Fibroblast of villous mesenchyme (primary cell): Measurements from ENCODE around the gene SMYD3. TPM values are rescaled to one million over a fixed set of nuclear protein-coding genes. Genes with fewer than 3 reads are reported as not detected.

Experiments used
- DNase-seq: peaks from one replicate; pipeline ENCODE4 v3.0.0-alpha.2; 2010; ENCODE audit warnings: low read depth
- H3K4me3 ChIP-seq: 2 replicates; pipeline ENCODE4 v1.5.1; 2011; ENCODE audit warnings: low read depth, mild to moderate bottlenecking, low read length
- CTCF ChIP-seq: IDR thresholded peaks from 2 replicates; pipeline ENCODE4 v1.5.1; 2012; ENCODE audit warnings: low read depth, mild to moderate bottlenecking, low read length; ENCODE audit not compliant: insufficient read depth
- total RNA-seq: library from RNA; depleted of rRNA; stranded (reverse); fragments of >200 nt; gene quantifications from 2 replicates; pipeline ENCODE4 v1.2.3, GENCODE V29; 2012

The SMYD3 gene
- total RNA-seq, 1 donor = 35.4 TPM

- no peak for DNase-seq
- no peak overlapping the region for H3K4me3 ChIP-seq
- TF ChIP-seq CTCF = no peak
These were observed 608.5 kb downstream of the SMYD3 start for GRCh38 chr1:245898581-245898980.

GRCh38 chr1:245896258-245896657 lies 610.8 kb downstream of the SMYD3 start:
- no peak for TF ChIP-seq CTCF
- H3K4me3 ChIP-seq = no peak overlapping the region
- DNase-seq = no peak

- TF ChIP-seq CTCF = no peak
- no peak overlapping the region for H3K4me3 ChIP-seq
- no peak for DNase-seq
These were observed 611.6 kb downstream of the SMYD3 start for GRCh38 chr1:245895455-245895959.

- no peak overlapping the region for H3K4me3 ChIP-seq
- no peak for TF ChIP-seq CTCF
- DNase-seq = no peak
These were observed 612.2 kb downstream of the SMYD3 start for GRCh38 chr1:245894843-245895242.

GRCh38 chr1:245893025-245893424 lies 614.1 kb downstream of the SMYD3 start:
- no peak for TF ChIP-seq CTCF
- no peak overlapping the region for H3K4me3 ChIP-seq
- DNase-seq = no peak

- peak; percentile 63 for DNase-seq
- TF ChIP-seq CTCF = peak; percentile 48
- no peak overlapping the region for H3K4me3 ChIP-seq
These were observed 618.3 kb downstream of the SMYD3 start for GRCh38 chr1:245888809-245889208.

- TF ChIP-seq CTCF = no peak
- no peak for DNase-seq
- no peak overlapping the region for H3K4me3 ChIP-seq
These were observed 619.2 kb downstream of the SMYD3 start for GRCh38 chr1:245887829-245888228.
